ENCODE measurements around the gene NUBP2. TPM values are rescaled to one million over a fixed set of nuclear protein-coding genes. Genes with fewer than 3 reads are reported as not detected.
A peak's percentile ranks its signal among the peaks of the same experiment; 100 is the strongest.

The NUBP2 gene
- total RNA-seq, 1 donor: 26.2 TPM

- H3K4me1 ChIP-seq (ENCODE audit: insufficient read depth, low read length): peaks cover 23% of the 10 kb centered on the region
- H3K4me3 ChIP-seq (ENCODE audit: low read length): peak overlapping the region; percentile 84
- no peaks in the 10 kb centered on the region for H3K27me3 ChIP-seq (ENCODE audit: insufficient read depth, low read length)
- no peaks in the 10 kb centered on the region for H3K9me3 ChIP-seq (ENCODE audit: low read depth, low read length)
Observed at GRCh38 chr16:1781758-1782407, 877 bp upstream of the NUBP2 start.

GRCh38 chr16:1784977-1785845, 2.5 kb downstream of the NUBP2 start:
- no peaks in the 10 kb centered on the region for H3K9me3 ChIP-seq (ENCODE audit: low read depth, low read length)
- H3K27me3 ChIP-seq (ENCODE audit: insufficient read depth, low read length): no peaks in the 10 kb centered on the region
- no peak overlapping the region for H3K4me3 ChIP-seq (ENCODE audit: low read length)
- H3K4me1 ChIP-seq (ENCODE audit: insufficient read depth, low read length): peaks cover 23% of the 10 kb centered on the region

GRCh38 chr16:1785846-1786170, 3.0 kb downstream of the NUBP2 start:
- Histone ChIP-seq H3K4me1 (ENCODE audit: insufficient read depth, low read length) (peaks cover 20% of the 10 kb centered on the region), H3K9me3 (ENCODE audit: low read depth, low read length) (no peaks in the 10 kb centered on the region), H3K4me3 (ENCODE audit: low read length) (no peak overlapping the region), H3K27me3 (ENCODE audit: insufficient read depth, low read length) (no peaks in the 10 kb centered on the region)

GRCh38 chr16:1786242-1787055, 3.7 kb downstream of the NUBP2 start:
- H3K9me3 ChIP-seq (ENCODE audit: low read depth, low read length): no peaks in the 10 kb centered on the region
- peaks cover 13% of the 10 kb centered on the region for H3K4me1 ChIP-seq (ENCODE audit: insufficient read depth, low read length)
- H3K27me3 ChIP-seq (ENCODE audit: insufficient read depth, low read length): no peaks in the 10 kb centered on the region
- no peak overlapping the region for H3K4me3 ChIP-seq (ENCODE audit: low read length)

- Histone ChIP-seq H3K4me1 (ENCODE audit: insufficient read depth, low read length) (peaks cover 10% of the 10 kb centered on the region), H3K9me3 (ENCODE audit: low read depth, low read length) (no peaks in the 10 kb centered on the region), H3K4me3 (ENCODE audit: low read length) (no peak overlapping the region), H3K27me3 (ENCODE audit: insufficient read depth, low read length) (no peaks in the 10 kb centered on the region)
Observed at GRCh38 chr16:1787056-1787321, 4.2 kb downstream of the NUBP2 start.

- H3K9me3 ChIP-seq (ENCODE audit: low read depth, low read length): no peaks in the 10 kb centered on the region
Observed at GRCh38 chr16:1787322-1788094, 4.7 kb downstream of the NUBP2 start.

GRCh38 chr16:1788095-1788707, 5.4 kb downstream of the NUBP2 start:
- no peaks in the 10 kb centered on the region for H3K27me3 ChIP-seq (ENCODE audit: insufficient read depth, low read length)
- no peaks in the 10 kb centered on the region for H3K9me3 ChIP-seq (ENCODE audit: low read depth, low read length)
- H3K4me1 ChIP-seq (ENCODE audit: insufficient read depth, low read length): peaks cover 10% of the 10 kb centered on the region
- no peak overlapping the region for H3K4me3 ChIP-seq (ENCODE audit: low read length)

More at GRCh38 chr16:1787322-1788094, 4.7 kb downstream of the NUBP2 start:
- Histone ChIP-seq H3K27me3 (ENCODE audit: insufficient read depth, low read length) (no peaks in the 10 kb centered on the region), H3K4me3 (ENCODE audit: low read length) (no peak overlapping the region), H3K4me1 (ENCODE audit: insufficient read depth, low read length) (peaks cover 10% of the 10 kb centered on the region)

- Histone ChIP-seq H3K4me3 (ENCODE audit: low read length) (no peak overlapping the region), H3K9me3 (ENCODE audit: low read depth, low read length) (no peaks in the 10 kb centered on the region), H3K4me1 (ENCODE audit: insufficient read depth, low read length) (peaks cover 5% of the 10 kb centered on the region), H3K27me3 (ENCODE audit: insufficient read depth, low read length) (no peaks in the 10 kb centered on the region)
Observed at GRCh38 chr16:1788708-1789100, 5.9 kb downstream of the NUBP2 start.

GRCh38 chr16:1789643-1790045, 6.9 kb downstream of the NUBP2 start:
- H3K4me3 ChIP-seq (ENCODE audit: low read length): no peak overlapping the region
- no peaks in the 10 kb centered on the region for H3K9me3 ChIP-seq (ENCODE audit: low read depth, low read length)
- no peaks in the 10 kb centered on the region for H3K27me3 ChIP-seq (ENCODE audit: insufficient read depth, low read length)
- no peaks in the 10 kb centered on the region for H3K4me1 ChIP-seq (ENCODE audit: insufficient read depth, low read length)

- Histone ChIP-seq H3K4me3 (ENCODE audit: low read length) (no peak overlapping the region), H3K9me3 (ENCODE audit: low read depth, low read length) (no peaks in the 10 kb centered on the region), H3K4me1 (ENCODE audit: insufficient read depth, low read length) (no peaks in the 10 kb centered on the region), H3K27me3 (ENCODE audit: insufficient read depth, low read length) (no peaks in the 10 kb centered on the region)
Observed at GRCh38 chr16:1790261-1790610, 7.5 kb downstream of the NUBP2 start.

- H3K27me3 ChIP-seq (ENCODE audit: insufficient read depth, low read length): no peaks in the 10 kb centered on the region
- no peaks in the 10 kb centered on the region for H3K9me3 ChIP-seq (ENCODE audit: low read depth, low read length)
- H3K4me1 ChIP-seq (ENCODE audit: insufficient read depth, low read length): no peaks in the 10 kb centered on the region
- H3K4me3 ChIP-seq (ENCODE audit: low read length): no peak overlapping the region
Observed at GRCh38 chr16:1790611-1791255, 8.0 kb downstream of the NUBP2 start.

- H3K4me3 ChIP-seq (ENCODE audit: low read length): no peak overlapping the region
- H3K27me3 ChIP-seq (ENCODE audit: insufficient read depth, low read length): no peaks in the 10 kb centered on the region
- no peaks in the 10 kb centered on the region for H3K9me3 ChIP-seq (ENCODE audit: low read depth, low read length)
- no peaks in the 10 kb centered on the region for H3K4me1 ChIP-seq (ENCODE audit: insufficient read depth, low read length)
Observed at GRCh38 chr16:1791256-1791942, 8.6 kb downstream of the NUBP2 start.

GRCh38 chr16:1791943-1792812, 9.4 kb downstream of the NUBP2 start:
- no peaks in the 10 kb centered on the region for H3K4me1 ChIP-seq (ENCODE audit: insufficient read depth, low read length)
- H3K4me3 ChIP-seq (ENCODE audit: low read length): no peak overlapping the region
- H3K9me3 ChIP-seq (ENCODE audit: low read depth, low read length): no peaks in the 10 kb centered on the region
- no peaks in the 10 kb centered on the region for H3K27me3 ChIP-seq (ENCODE audit: insufficient read depth, low read length)

Data from mononuclear cell (primary cell).